Activated T-helper 1 cell treated with Interleukin-2 at 50 U/mL for 16 hours (primary cell): ENCODE data around the gene DIPK1C.

ENCODE experiments used
- DNase-seq: peaks from one replicate; pipeline ENCODE4 v3.0.0-alpha.2; 2020; ENCODE audit warnings: low read depth

DIPK1C gene

GRCh38 chr18:74387383-74387782 lies 69.7 kb downstream of the DIPK1C start:
- no peak for DNase-seq
